SK-N-SH (cell line): ENCODE data around the gene ZSCAN20. TPM values are rescaled to one million over a fixed set of nuclear protein-coding genes. Genes with fewer than 3 reads are reported as not detected.

Experiments
- CTCF ChIA-PET: fragments of 300-600, 350-600 bp; formaldehyde crosslinking; extraction: SDS; loops from one replicate; lab custom pipeline; 2021; lab: Yijun Ruan, JAX
- POLR2A ChIA-PET: fragments of 350-600 bp; sonication (Branson Sonifier 250); formaldehyde crosslinking; extraction: SDS; loops from one replicate; lab custom pipeline; 2020; ENCODE audit warnings: antibody characterized with exemption, inconsistent platforms; lab: Yijun Ruan, JAX
- DNase-seq: peaks from one replicate; pipeline ENCODE4 v3.0.0; 2012
- H2AFZ ChIP-seq: fragments of 200-600 bp; sonication (generic); 2 replicates; pipeline ENCODE4 v1.8.1; 2016; ENCODE audit warnings: antibody characterized with exemption, mild to moderate bottlenecking, low read depth
- H3F3A ChIP-seq: fragments of 200-600 bp; sonication (generic); replicated peaks from 2 replicates; pipeline ENCODE3; 2016; ENCODE audit warnings: antibody characterized with exemption, mild to moderate bottlenecking; ENCODE audit not compliant: insufficient read depth
- H3K27ac ChIP-seq, 2 experiments: fragments of 200-500 bp in 1 of 2; fragments of 200-600 bp in 1 of 2; sonication (Bioruptor generic) in 1 of 2; sonication (generic), shearing (Covaris generic) in 1 of 2; 2 replicates each; pipeline versions ENCODE4 v1.5.1 to v1.6.1; 2014 to 2016; ENCODE audit warnings: low read depth in 2 of 2, inconsistent platforms in 1 of 2, low read length in 1 of 2, mild to moderate bottlenecking in 1 of 2, mixed read lengths in 1 of 2
- H3K27me3 ChIP-seq: fragments of 200-600 bp; sonication (generic), shearing (Covaris generic); 2 replicates; pipeline ENCODE4 v1.6.1; 2016; ENCODE audit warnings: mixed run types; ENCODE audit not compliant: insufficient read depth
- H3K36me3 ChIP-seq, 2 experiments: fragments of 200-500 bp in 1 of 2; fragments of 200-600 bp in 1 of 2; sonication (Bioruptor generic) in 1 of 2; sonication (generic) in 1 of 2; replicated peaks in 1 of 2; 2 replicates each; pipeline versions ENCODE3 to v1.5.1; 2014 to 2016; ENCODE audit warnings: low read length in 1 of 2, mild to moderate bottlenecking in 1 of 2; ENCODE audit not compliant: insufficient read depth in 2 of 2, control insufficient read depth in 1 of 2
- H3K4me1 ChIP-seq, 2 experiments: fragments of 200-500 bp in 1 of 2; fragments of 200-600 bp in 1 of 2; sonication (Bioruptor generic) in 1 of 2; sonication (generic), shearing (Covaris generic) in 1 of 2; 2 replicates each; pipeline versions ENCODE4 v1.5.1 to v1.6.1; 2014 to 2016; ENCODE audit warnings: low read depth in 1 of 2, low read length in 1 of 2, mixed run types in 1 of 2; ENCODE audit not compliant: insufficient read depth in 2 of 2, control insufficient read depth in 1 of 2
- H3K4me2 ChIP-seq: fragments of 200-600 bp; sonication (generic), shearing (Covaris generic); 2 replicates; pipeline ENCODE4 v1.6.1; 2017; ENCODE audit warnings: mixed run types
- H3K4me3 ChIP-seq, 2 experiments: fragments of 200-500 bp in 1 of 2; fragments of 200-600 bp in 1 of 2; sonication (Bioruptor generic) in 1 of 2; sonication (generic), shearing (Covaris generic) in 1 of 2; 2 replicates each; pipeline versions ENCODE4 v1.5.1 to v1.8.1; 2014 to 2016; ENCODE audit warnings: low read depth in 2 of 2, inconsistent platforms in 1 of 2, low read length in 1 of 2, mild to moderate bottlenecking in 1 of 2, mixed read lengths in 1 of 2, moderate library complexity in 1 of 2
- H3K79me2 ChIP-seq: fragments of 200-600 bp; sonication (generic); 2 replicates; pipeline ENCODE4 v1.8.1; 2017; ENCODE audit warnings: mild to moderate bottlenecking; ENCODE audit not compliant: insufficient read depth
- H3K9ac ChIP-seq: fragments of 200-600 bp; sonication (generic); 2 replicates; pipeline ENCODE4 v1.6.1; 2017; ENCODE audit warnings: mixed run types
- H3K9me2 ChIP-seq: fragments of 200-600 bp; sonication (generic); 2 replicates; pipeline ENCODE4 v1.6.1; 2017; ENCODE audit warnings: mixed run types
- H3K9me3 ChIP-seq: fragments of 200-600 bp; sonication (generic); 2 replicates; pipeline ENCODE4 v1.6.1; 2017; ENCODE audit warnings: mixed run types, mild to moderate bottlenecking, moderate library complexity
- H4K20me1 ChIP-seq: fragments of 200-600 bp; sonication (generic); 2 replicates; pipeline ENCODE4 v1.6.1; 2017; ENCODE audit warnings: mild to moderate bottlenecking, mixed run types; ENCODE audit not compliant: insufficient read depth
- ELF1 ChIP-seq: IDR thresholded peaks from 2 replicates; pipeline ENCODE4 v1.4.0; 2012
- FOXJ3 ChIP-seq: sonication (generic); formaldehyde crosslinking; IDR thresholded peaks from 2 replicates; pipeline ENCODE4 v1.5.1; 2020; ENCODE audit warnings: mild to moderate bottlenecking, missing genetic modification reagents
- GABPA ChIP-seq: IDR thresholded peaks from 2 replicates; pipeline ENCODE4 v1.4.0; 2012; ENCODE audit warnings: low read depth, mild to moderate bottlenecking
- MEF2A ChIP-seq: IDR thresholded peaks from 2 replicates; pipeline ENCODE4 v1.4.0; 2012; ENCODE audit warnings: low read depth, borderline replicate concordance
- MXI1 ChIP-seq: IDR thresholded peaks from 2 replicates; pipeline ENCODE4 v1.6.1; 2012; ENCODE audit warnings: mild to moderate bottlenecking, low read depth, low read length, improper control_type of control experiment
- NFIC ChIP-seq: IDR thresholded peaks from 2 replicates; pipeline ENCODE4 v1.4.0; 2012; ENCODE audit warnings: borderline replicate concordance
- POLR2AphosphoS5 ChIP-seq: IDR thresholded peaks from 2 replicates; pipeline ENCODE4 v1.6.1; 2012; ENCODE audit warnings: low read depth, low read length
- RAD21 ChIP-seq: IDR thresholded peaks from 2 replicates; pipeline ENCODE4 v1.6.1; 2012; ENCODE audit warnings: mild to moderate bottlenecking, low read length
- RCOR1 ChIP-seq: fragments of 150-350 bp; IDR thresholded peaks from 2 replicates; pipeline ENCODE4 v1.6.1; 2017; ENCODE audit warnings: antibody characterized with exemption, low read length
- RXRA ChIP-seq: IDR thresholded peaks from 2 replicates; pipeline ENCODE4 v1.4.0; 2012; ENCODE audit warnings: low read depth, mild to moderate bottlenecking, borderline replicate concordance
- TEAD4 ChIP-seq: IDR thresholded peaks from 2 replicates; pipeline ENCODE4 v1.4.0; 2012; ENCODE audit warnings: mild to moderate bottlenecking, borderline replicate concordance; ENCODE audit not compliant: insufficient read depth
- YY1 ChIP-seq: IDR thresholded peaks from 2 replicates; pipeline ENCODE4 v1.4.0; 2012; ENCODE audit warnings: low read depth, mild to moderate bottlenecking
- WGBS: methylation state at CpG from one replicate; pipeline ENCODE4 v1.1.6; 2017; ENCODE audit warnings: low lambda C conversion rate; 5-methylcytosine and 5-hydroxymethylcytosine counted together
- polyA plus RNA-seq, 3 experiments: library from polyadenylated mRNA; depleted of rRNA; stranded (reverse); fragments of >200 nt; gene quantifications; 2 replicates each; pipeline ENCODE4 v1.2.3, GENCODE V29; 2012
- TF ChIP-seq, protein P1 (sequence below): IDR thresholded peaks from 2 replicates; pipeline ENCODE4; 2012
- TF ChIP-seq, protein P2 (sequence below): fragments of 150-350 bp; IDR thresholded peaks from 2 replicates; pipeline ENCODE4 v1.6.1; 2017; ENCODE audit warnings: antibody characterized with exemption, low read length, low read depth, borderline replicate concordance
- TF ChIP-seq, protein P3 (sequence below): fragments of 200-600 bp; sonication (generic); IDR thresholded peaks from 2 replicates; pipeline ENCODE4 v1.6.1; 2017; ENCODE audit warnings: antibody characterized with exemption, mild to moderate bottlenecking, moderate library complexity
- TF ChIP-seq, protein P4 (sequence below): IDR thresholded peaks from 2 replicates; pipeline ENCODE4 v1.4.0; 2012; ENCODE audit warnings: low read depth
- TF ChIP-seq, protein P5 (sequence below): IDR thresholded peaks from 2 replicates; pipeline ENCODE4 v1.4.0; 2012; ENCODE audit warnings: low read depth, borderline replicate concordance

ZSCAN20 gene
- polyA plus RNA-seq, 1 of the 3 experiments (the other 2 are of a cell fraction): 2.1 TPM

DNA sequence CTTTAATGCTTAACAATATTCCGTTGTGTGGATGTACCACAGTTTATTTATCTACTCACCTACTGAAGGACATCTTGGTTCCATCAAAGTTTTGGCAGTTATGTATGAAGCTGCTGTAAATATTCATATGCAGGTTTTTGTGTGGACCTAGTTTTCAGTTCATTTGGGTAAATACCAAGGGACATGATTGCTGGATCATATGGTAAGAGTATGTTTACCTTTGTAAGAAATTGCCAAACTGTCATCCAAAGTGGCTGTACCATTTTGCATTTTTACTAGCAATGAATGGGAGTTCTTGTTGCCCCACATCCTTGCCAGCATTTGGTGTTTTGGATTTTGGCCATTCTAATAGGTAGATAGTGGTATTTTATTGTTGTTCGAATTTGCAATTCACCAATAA lies 10.0 kb downstream of the ZSCAN20 start:
- no peak overlapping the region for H3K4me3 ChIP-seq
- POLR2A ChIA-PET: no interaction called here

DNA sequence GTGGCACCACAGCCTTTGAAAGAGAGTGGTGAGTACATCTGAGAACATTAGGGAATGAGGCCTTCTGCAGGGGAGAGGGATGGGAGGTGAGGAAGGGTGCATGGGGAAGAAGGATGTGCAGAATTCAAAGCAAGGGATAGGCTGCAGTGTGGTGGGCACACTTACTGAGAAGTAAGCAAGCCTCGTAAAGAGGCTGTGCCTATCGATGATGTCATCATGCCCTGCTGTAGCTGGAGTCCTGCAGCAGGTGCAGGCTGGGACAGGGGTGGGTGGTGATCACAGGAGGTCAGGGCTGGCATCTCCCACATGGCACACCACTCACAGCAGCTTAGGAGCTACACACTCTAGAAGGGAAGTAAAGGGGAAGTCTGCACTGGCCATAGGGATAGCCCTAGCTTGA lies 16.2 kb downstream of the ZSCAN20 start:
- 96% methylated on average over 2 of the region's 2 CpGs for WGBS
- H4K20me1 ChIP-seq: no peaks in the 10 kb centered on the region
- TF ChIP-seq ELF1: no peak
- TF ChIP-seq, protein P1, sequence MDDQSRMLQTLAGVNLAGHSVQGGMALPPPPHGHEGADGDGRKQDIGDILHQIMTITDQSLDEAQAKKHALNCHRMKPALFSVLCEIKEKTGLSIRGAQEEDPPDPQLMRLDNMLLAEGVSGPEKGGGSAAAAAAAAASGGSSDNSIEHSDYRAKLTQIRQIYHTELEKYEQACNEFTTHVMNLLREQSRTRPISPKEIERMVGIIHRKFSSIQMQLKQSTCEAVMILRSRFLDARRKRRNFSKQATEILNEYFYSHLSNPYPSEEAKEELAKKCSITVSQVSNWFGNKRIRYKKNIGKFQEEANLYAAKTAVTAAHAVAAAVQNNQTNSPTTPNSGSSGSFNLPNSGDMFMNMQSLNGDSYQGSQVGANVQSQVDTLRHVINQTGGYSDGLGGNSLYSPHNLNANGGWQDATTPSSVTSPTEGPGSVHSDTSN: no peak
- no peak for TF ChIP-seq GABPA
- no peak for TF ChIP-seq MXI1
- TF ChIP-seq MEF2A: no peak
- TF ChIP-seq TEAD4: no peak
- no peak for TF ChIP-seq RAD21
- no peak for TF ChIP-seq NFIC
- TF ChIP-seq, protein P2, sequence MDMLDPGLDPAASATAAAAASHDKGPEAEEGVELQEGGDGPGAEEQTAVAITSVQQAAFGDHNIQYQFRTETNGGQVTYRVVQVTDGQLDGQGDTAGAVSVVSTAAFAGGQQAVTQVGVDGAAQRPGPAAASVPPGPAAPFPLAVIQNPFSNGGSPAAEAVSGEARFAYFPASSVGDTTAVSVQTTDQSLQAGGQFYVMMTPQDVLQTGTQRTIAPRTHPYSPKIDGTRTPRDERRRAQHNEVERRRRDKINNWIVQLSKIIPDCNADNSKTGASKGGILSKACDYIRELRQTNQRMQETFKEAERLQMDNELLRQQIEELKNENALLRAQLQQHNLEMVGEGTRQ: no peak
- TF ChIP-seq, protein P3, sequence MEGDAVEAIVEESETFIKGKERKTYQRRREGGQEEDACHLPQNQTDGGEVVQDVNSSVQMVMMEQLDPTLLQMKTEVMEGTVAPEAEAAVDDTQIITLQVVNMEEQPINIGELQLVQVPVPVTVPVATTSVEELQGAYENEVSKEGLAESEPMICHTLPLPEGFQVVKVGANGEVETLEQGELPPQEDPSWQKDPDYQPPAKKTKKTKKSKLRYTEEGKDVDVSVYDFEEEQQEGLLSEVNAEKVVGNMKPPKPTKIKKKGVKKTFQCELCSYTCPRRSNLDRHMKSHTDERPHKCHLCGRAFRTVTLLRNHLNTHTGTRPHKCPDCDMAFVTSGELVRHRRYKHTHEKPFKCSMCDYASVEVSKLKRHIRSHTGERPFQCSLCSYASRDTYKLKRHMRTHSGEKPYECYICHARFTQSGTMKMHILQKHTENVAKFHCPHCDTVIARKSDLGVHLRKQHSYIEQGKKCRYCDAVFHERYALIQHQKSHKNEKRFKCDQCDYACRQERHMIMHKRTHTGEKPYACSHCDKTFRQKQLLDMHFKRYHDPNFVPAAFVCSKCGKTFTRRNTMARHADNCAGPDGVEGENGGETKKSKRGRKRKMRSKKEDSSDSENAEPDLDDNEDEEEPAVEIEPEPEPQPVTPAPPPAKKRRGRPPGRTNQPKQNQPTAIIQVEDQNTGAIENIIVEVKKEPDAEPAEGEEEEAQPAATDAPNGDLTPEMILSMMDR: no peak
- no peak for TF ChIP-seq FOXJ3 (CRISPR knock-in tag)
- TF ChIP-seq, protein P4, sequence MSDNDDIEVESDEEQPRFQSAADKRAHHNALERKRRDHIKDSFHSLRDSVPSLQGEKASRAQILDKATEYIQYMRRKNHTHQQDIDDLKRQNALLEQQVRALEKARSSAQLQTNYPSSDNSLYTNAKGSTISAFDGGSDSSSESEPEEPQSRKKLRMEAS: no peak
- TF ChIP-seq RXRA: no peak
- no peaks in the 10 kb centered on the region for H3K27me3 ChIP-seq
- H3K9me2 ChIP-seq: no peaks in the 10 kb centered on the region
- H2AFZ ChIP-seq: no peak overlapping the region
- DNase-seq: no peak
- peaks cover 5% of the 10 kb centered on the region; the same call in 1 of the 2 replicates for H3K79me2 ChIP-seq
- H3K4me1 ChIP-seq: no peaks in the 10 kb centered on the region
- no peak overlapping the region for H3K27ac ChIP-seq
- H3K4me3 ChIP-seq: no peak overlapping the region
- no peak overlapping the region for H3K9ac ChIP-seq
- 0 out of 2 replicates have a peak, but pooled peaks cover 1% of the 10 kb centered on the region for H3K9me3 ChIP-seq
- CTCF ChIA-PET: interaction anchor here (0.8 kb wide), 1 partner anchor 124 kb away, joined by 3 read pairs; no protein-coding TSS in a partner anchor
- H3K4me2 ChIP-seq: no peak overlapping the region
- POLR2A ChIA-PET: no interaction called here
- H3F3A ChIP-seq: no peaks in the 10 kb centered on the region
- peaks cover 62 to 66% of the 10 kb centered on the region in 2 experiments for H3K36me3 ChIP-seq

More for the DNA sequence above, 10.0 kb downstream of the ZSCAN20 start:
- 0 out of 2 replicates have a peak, but pooled peaks cover 5% of the 10 kb centered on the region for H3K79me2 ChIP-seq
- H3K9ac ChIP-seq: no peak overlapping the region
- no peaks in the 10 kb centered on the region for H3K27me3 ChIP-seq
- no peak overlapping the region for H3K4me2 ChIP-seq
- peaks cover 44 to 50% of the 10 kb centered on the region in 2 experiments for H3K36me3 ChIP-seq
- DNase-seq: no peak
- TF ChIP-seq, protein P5, sequence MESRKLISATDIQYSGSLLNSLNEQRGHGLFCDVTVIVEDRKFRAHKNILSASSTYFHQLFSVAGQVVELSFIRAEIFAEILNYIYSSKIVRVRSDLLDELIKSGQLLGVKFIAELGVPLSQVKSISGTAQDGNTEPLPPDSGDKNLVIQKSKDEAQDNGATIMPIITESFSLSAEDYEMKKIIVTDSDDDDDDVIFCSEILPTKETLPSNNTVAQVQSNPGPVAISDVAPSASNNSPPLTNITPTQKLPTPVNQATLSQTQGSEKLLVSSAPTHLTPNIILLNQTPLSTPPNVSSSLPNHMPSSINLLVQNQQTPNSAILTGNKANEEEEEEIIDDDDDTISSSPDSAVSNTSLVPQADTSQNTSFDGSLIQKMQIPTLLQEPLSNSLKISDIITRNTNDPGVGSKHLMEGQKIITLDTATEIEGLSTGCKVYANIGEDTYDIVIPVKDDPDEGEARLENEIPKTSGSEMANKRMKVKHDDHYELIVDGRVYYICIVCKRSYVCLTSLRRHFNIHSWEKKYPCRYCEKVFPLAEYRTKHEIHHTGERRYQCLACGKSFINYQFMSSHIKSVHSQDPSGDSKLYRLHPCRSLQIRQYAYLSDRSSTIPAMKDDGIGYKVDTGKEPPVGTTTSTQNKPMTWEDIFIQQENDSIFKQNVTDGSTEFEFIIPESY: no peak
- TF ChIP-seq RAD21 (no peak), POLR2AphosphoS5 (no peak), RCOR1 (no peak), FOXJ3 (CRISPR knock-in tag) (no peak), YY1 (no peak), GABPA (no peak), RXRA (no peak), TEAD4 (no peak)
- TF ChIP-seq, protein P1: no peak
- TF ChIP-seq, protein P4: no peak
- no peak overlapping the region for H3K27ac ChIP-seq
- H4K20me1 ChIP-seq: no peaks in the 10 kb centered on the region
- no peak overlapping the region for H2AFZ ChIP-seq
- H3K9me3 ChIP-seq: no peaks in the 10 kb centered on the region
- H3K9me2 ChIP-seq: no peaks in the 10 kb centered on the region
- CTCF ChIA-PET: no interaction called here
- WGBS: 88% methylated on average over 2 of the region's 2 CpGs
- no peaks in the 10 kb centered on the region for H3F3A ChIP-seq
- H3K4me1 ChIP-seq: no peaks in the 10 kb centered on the region
